Tibial nerve (tissue), 4 donors: Measurements from ENCODE around the gene WDR37.

ENCODE experiments used
- EP300 ChIP-seq, 2 donors: sonication (generic); formaldehyde crosslinking; IDR thresholded peaks; one replicate each; pipeline ENCODE4 v1.6.1; 2017; ENCODE audit warnings: antibody characterized with exemption in 2 of 2, mild to moderate bottlenecking in 1 of 2
- POLR2A ChIP-seq, 2 donors: fragments of 450-650 bp; IDR thresholded peaks; one replicate each; pipeline ENCODE4 v1.6.1; 2017; ENCODE audit warnings: antibody characterized with exemption in 2 of 2, mild to moderate bottlenecking in 2 of 2, moderate library complexity in 2 of 2
- TF ChIP-seq, protein P1 (sequence below), 5 experiments: fragments of 200-600 bp in 3 of 5; fragments of 450-650 bp in 2 of 5; sonication (generic) in 3 of 5; IDR thresholded peaks; one replicate each; pipeline ENCODE4 v1.5.1; 2016 to 2019; ENCODE audit warnings: antibody characterized with exemption in 5 of 5, mild to moderate bottlenecking in 3 of 5, moderate library complexity in 2 of 5

DNA sequence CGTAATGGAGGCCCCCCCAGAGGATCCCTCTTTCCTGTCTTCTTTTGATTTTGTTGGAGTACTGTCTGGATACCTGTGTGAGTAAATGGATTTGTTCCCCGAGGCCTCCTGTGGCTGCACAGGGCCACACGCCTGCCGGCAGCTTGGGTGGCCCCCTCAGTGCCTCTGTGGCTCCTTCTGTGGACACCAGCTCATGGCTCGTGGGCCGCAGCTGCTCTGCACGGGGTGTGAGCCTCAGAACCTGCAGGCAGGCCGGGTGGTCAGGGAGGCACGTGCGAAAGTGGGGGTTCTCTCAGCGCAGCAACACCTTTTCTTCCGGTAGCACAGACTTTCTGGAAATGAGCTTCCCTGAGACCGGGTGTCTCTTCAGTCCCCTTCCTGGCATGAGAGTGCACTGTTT, 70.3 kb downstream of the WDR37 start:
- TF ChIP-seq, protein P1, sequence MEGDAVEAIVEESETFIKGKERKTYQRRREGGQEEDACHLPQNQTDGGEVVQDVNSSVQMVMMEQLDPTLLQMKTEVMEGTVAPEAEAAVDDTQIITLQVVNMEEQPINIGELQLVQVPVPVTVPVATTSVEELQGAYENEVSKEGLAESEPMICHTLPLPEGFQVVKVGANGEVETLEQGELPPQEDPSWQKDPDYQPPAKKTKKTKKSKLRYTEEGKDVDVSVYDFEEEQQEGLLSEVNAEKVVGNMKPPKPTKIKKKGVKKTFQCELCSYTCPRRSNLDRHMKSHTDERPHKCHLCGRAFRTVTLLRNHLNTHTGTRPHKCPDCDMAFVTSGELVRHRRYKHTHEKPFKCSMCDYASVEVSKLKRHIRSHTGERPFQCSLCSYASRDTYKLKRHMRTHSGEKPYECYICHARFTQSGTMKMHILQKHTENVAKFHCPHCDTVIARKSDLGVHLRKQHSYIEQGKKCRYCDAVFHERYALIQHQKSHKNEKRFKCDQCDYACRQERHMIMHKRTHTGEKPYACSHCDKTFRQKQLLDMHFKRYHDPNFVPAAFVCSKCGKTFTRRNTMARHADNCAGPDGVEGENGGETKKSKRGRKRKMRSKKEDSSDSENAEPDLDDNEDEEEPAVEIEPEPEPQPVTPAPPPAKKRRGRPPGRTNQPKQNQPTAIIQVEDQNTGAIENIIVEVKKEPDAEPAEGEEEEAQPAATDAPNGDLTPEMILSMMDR (IDR thresholded peaks at IDR 0.05): no peak
- TF ChIP-seq POLR2A (IDR thresholded peaks at IDR 0.05) (no peak), EP300 (IDR thresholded peaks at IDR 0.05) (no peak)
